Peyer's patch (tissue), 4 donors: Measurements from ENCODE around the gene PHF13. TPM values are rescaled to one million over a fixed set of nuclear protein-coding genes. Genes with fewer than 3 reads are reported as not detected.

Experiments
- DNase-seq, 3 donors: peaks; one replicate each; pipeline ENCODE4 v3.0.0-alpha.2; 2017 to 2019
- H3K27ac ChIP-seq, 4 donors: fragments of 200-600 bp; sonication (generic); one replicate each; pipeline ENCODE4 v1.5.1; 2016 to 2019
- H3K27me3 ChIP-seq, 2 donors: fragments of 200-600 bp; sonication (generic); one replicate each; pipeline ENCODE4 v1.5.1; 2019
- H3K36me3 ChIP-seq, 3 donors: fragments of 200-600 bp; sonication (generic); one replicate each; pipeline ENCODE4 v1.5.1; 2016 to 2019
- H3K4me1 ChIP-seq, 4 donors: fragments of 200-600 bp; sonication (generic); one replicate each; pipeline ENCODE4 v1.5.1; 2016 to 2019
- H3K4me3 ChIP-seq, 4 donors: fragments of 200-600 bp; sonication (generic); 1 replicate in 3 of 4; 2 replicates in 1 of 4; pipeline ENCODE4 v1.5.1; 2016 to 2019; ENCODE audit warnings: mild to moderate bottlenecking in 1 of 4
- H3K9me3 ChIP-seq, 4 donors: fragments of 200-600 bp; sonication (generic); one replicate each; pipeline ENCODE4 v1.5.1; 2016 to 2019; ENCODE audit warnings: mild to moderate bottlenecking in 1 of 4
- POLR2A ChIP-seq, 2 donors: fragments of 450-650 bp; IDR thresholded peaks; one replicate each; pipeline ENCODE4 v1.5.1; 2017; ENCODE audit warnings: antibody characterized with exemption in 2 of 2, mild to moderate bottlenecking in 2 of 2, moderate library complexity in 2 of 2
- total RNA-seq, 4 donors: library from RNA; depleted of rRNA; stranded (reverse); fragments of >200 nt; gene quantifications; one replicate each; pipeline ENCODE4 v1.1.0, GENCODE V29; 2016
- TF ChIP-seq, protein P1 (sequence below), 6 experiments: fragments of 450-650 bp in 4 of 6; fragments of 200-600 bp in 2 of 6; sonication (generic) in 1 of 6; IDR thresholded peaks; one replicate each; pipeline ENCODE4 v1.5.1; 2017 to 2019; ENCODE audit warnings: antibody characterized with exemption in 6 of 6, mild to moderate bottlenecking in 3 of 6, moderate library complexity in 1 of 6

The PHF13 gene
- total RNA-seq, 4 donors from 2014 or later, result 3.3 to 7.4 (median 6.0) TPM

DNA sequence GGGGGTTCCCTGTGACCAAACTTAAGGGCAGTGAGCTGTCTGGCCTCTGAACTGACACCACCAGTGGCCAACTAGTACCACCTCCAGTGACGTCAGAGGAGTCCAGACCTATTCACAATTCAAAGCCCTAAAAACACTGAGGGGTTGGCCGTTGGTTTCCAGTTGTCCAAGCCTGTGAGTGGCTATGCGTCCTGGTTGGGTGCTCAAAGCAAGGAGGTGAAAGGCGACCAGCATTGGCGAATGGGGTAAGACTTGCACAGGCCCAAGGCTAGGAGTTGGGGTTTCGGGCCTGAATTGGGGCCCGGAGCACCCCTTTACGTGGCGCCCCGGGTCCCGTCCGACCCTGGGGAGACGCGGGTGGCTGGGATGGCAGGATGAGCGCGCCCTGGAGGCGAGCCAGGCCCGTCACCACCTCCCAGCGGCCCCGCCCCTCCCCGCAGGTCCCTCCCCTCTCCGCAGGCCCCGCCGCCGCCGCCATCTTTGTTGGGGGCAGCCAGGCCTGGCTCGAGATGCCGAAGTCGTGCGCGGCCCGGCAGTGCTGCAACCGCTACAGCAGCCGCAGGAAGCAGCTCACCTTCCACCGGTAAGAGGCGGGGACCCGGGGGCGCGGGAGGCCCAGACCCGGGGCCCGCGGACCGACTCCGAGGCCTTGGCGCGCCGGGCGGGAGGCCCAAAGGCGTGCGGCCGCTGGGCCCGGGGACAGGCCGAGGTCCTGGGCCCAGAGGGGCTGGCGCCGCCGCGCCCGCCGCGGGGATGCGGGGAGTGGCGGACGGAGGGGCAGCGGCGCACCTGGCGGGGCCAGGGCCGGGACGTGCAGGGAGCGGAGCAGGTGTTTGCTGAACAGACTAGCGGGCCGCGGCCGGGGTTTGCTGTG, 11.4 kb downstream of the PHF13 start, which contains the start of gene THAP3:
Gene THAP3 (plus strand): TSS at position 159 of the 874 bp plus-strand sequence. CDS start 351 bp downstream, at position 510.
- Histone ChIP-seq H3K4me1 (peaks cover 0 to 20% (median 9%) of the 10 kb centered on the region in 4 donors), H3K27ac (peak within 1 kb of the TSS; percentile 80 to 90 (median 83)), H3K9me3 (no peaks in the 10 kb centered on the region), H3K27me3 (no peaks in the 10 kb centered on the region), H3K36me3 (peaks cover 0 to 54% (median 0%) of the 10 kb centered on the region in 3 donors), H3K4me3 (peak within 1 kb of the TSS; percentile 82 to 89 (median 86))
- TF ChIP-seq, protein P1, sequence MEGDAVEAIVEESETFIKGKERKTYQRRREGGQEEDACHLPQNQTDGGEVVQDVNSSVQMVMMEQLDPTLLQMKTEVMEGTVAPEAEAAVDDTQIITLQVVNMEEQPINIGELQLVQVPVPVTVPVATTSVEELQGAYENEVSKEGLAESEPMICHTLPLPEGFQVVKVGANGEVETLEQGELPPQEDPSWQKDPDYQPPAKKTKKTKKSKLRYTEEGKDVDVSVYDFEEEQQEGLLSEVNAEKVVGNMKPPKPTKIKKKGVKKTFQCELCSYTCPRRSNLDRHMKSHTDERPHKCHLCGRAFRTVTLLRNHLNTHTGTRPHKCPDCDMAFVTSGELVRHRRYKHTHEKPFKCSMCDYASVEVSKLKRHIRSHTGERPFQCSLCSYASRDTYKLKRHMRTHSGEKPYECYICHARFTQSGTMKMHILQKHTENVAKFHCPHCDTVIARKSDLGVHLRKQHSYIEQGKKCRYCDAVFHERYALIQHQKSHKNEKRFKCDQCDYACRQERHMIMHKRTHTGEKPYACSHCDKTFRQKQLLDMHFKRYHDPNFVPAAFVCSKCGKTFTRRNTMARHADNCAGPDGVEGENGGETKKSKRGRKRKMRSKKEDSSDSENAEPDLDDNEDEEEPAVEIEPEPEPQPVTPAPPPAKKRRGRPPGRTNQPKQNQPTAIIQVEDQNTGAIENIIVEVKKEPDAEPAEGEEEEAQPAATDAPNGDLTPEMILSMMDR (IDR thresholded peaks at IDR 0.05), result peak in 2 of 6 experiments; percentile 12 to 28
- TF ChIP-seq POLR2A (IDR thresholded peaks at IDR 0.05), result peak in 1 of 2 donors; percentile 24
- peak; percentile 87 to 94 (median 93) for DNase-seq

DNA sequence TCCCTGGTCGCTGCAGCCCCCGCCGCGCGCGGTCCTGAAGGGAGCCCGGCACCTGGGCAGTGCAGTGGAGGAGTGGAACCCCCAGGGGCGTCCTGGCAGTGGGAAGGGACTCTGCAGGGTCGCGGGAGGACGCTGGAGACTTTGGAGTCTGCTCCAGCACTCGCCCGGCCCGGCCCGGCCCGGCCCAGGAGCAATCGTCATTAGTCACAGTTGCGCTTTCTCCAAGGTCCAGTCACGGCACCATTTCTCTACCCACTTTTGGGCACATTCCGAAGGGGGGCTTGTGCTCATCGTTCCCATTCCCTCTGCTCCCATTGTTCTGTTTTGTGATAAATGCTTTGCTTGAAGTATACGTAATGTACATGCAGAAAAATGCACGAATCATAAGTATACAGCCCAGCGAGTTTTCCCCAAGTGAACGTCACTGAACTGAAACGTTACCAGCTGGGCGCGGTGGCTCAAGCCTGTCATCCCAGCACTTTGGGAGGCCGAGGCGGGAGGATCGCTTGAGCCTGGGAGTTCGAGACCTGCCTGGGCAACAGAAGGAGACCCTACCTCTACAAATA, 12.1 kb downstream of the PHF13 start:
- TF ChIP-seq, protein P1 (IDR thresholded peaks at IDR 0.05), result no peak
- no peak for TF ChIP-seq POLR2A (IDR thresholded peaks at IDR 0.05)
- H3K36me3 ChIP-seq, result peaks cover 0 to 54% (median 0%) of the 10 kb centered on the region in 3 donors
- peak overlapping the region; percentile 82 to 89 (median 86) for H3K4me3 ChIP-seq
- H3K9me3 ChIP-seq, result no peaks in the 10 kb centered on the region
- no peak for DNase-seq
- peak overlapping the region; percentile 80 to 90 (median 83) for H3K27ac ChIP-seq
- H3K27me3 ChIP-seq, result no peaks in the 10 kb centered on the region
- peaks cover 0 to 20% (median 9%) of the 10 kb centered on the region in 4 donors for H3K4me1 ChIP-seq

DNA sequence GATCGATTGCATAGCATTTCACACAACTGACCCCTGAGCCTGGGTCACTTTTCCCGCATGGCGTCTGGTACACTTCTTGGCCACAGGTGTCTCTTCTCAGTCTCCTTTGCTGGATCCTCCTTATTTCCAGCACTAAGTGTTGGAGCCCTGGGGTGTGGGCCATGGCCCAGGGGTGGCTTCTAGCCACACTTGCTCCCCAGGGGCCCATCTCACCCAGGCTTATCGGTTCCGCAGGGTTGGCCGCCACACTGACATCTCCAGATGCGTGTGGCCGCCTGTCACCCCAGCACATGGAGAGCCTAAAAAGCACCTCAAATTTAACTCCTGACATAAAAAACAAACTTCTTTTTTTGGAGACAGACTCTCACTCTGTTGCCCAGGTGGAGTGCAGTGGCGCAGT, 13.5 kb downstream of the PHF13 start:
- H3K27me3 ChIP-seq, result no peaks in the 10 kb centered on the region
- peaks cover 0 to 53% (median 0%) of the 10 kb centered on the region in 3 donors for H3K36me3 ChIP-seq

DNA sequence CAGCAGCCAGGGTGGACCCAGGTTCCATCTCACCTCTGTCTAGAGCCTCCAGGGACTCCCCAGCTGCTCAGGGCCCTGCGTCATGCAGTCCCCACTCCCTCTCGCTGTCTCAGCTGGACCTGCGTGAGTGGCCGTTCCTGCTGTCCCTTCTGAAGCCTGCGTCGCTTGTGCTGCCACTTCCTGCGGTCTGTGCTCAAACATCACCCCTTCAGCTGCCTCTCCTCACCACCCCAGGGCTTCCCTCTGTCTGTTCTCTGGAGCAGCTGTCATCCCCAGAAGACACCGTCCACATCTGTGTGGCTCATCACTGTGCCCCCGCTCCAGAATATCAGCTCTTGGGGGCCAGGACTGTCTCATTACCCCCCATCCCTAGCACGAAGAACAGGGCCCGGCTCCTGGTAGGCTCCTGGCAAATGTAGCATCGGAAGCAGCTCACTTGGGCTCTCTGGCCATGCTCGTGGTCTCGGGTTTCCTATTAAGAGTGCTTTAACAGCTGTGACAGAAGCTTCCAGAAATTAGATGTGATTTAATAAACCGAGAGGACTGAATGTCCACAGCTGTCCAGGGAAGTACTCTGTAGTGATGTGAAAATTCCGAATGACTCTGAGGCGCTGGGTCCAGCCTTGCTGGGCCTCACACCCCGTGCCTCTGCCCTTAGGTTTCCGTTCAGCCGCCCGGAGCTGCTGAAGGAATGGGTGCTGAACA, 14.5 kb downstream of the PHF13 start:
- TF ChIP-seq, protein P1 (IDR thresholded peaks at IDR 0.05), result no peak
- TF ChIP-seq POLR2A (IDR thresholded peaks at IDR 0.05), result no peak
- no peak overlapping the region for H3K4me3 ChIP-seq
- H3K27me3 ChIP-seq, result no peaks in the 10 kb centered on the region
- H3K36me3 ChIP-seq, result peaks cover 0 to 54% (median 0%) of the 10 kb centered on the region in 3 donors
- no peaks in the 10 kb centered on the region for H3K9me3 ChIP-seq
- DNase-seq, result no peak
- H3K4me1 ChIP-seq, result peaks cover 0 to 20% (median 9%) of the 10 kb centered on the region in 4 donors
- no peak overlapping the region for H3K27ac ChIP-seq

More for the DNA sequence above, 13.5 kb downstream of the PHF13 start:
- peaks cover 0 to 20% (median 9%) of the 10 kb centered on the region in 4 donors for H3K4me1 ChIP-seq
- TF ChIP-seq POLR2A (IDR thresholded peaks at IDR 0.05), result no peak
- TF ChIP-seq, protein P1 (IDR thresholded peaks at IDR 0.05), result no peak
- no peak overlapping the region for H3K4me3 ChIP-seq
- no peak overlapping the region for H3K27ac ChIP-seq
- no peak for DNase-seq
- no peaks in the 10 kb centered on the region for H3K9me3 ChIP-seq

DNA sequence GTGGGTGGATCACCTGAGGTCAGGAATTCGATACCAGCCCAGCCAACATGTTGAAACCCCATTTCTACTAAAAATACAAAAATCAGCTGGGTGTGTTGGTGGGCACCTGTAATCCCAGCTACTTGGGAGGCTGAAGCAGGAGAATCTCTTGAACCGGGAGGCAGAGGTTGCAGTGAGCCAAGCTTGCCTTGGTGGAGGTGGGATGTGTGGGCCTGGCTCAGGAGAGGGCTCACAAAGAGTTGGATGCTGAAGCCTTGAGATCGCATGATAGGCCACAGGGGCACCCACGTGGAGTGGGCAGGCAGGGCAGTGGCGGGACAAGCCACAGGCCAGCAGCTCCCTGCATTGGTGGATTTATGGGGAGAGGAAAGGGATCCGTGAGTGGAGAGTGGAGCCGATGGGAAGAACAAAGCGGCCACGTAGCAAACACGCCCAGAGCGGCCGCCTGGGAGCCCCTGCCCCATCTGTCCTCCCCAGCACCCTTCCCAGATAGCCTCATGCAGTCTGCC, 15.5 kb downstream of the PHF13 start:
- Histone ChIP-seq H3K27ac (no peak overlapping the region), H3K9me3 (no peaks in the 10 kb centered on the region), H3K36me3 (peaks cover 0 to 65% (median 0%) of the 10 kb centered on the region in 3 donors), H3K27me3 (no peaks in the 10 kb centered on the region), H3K4me3 (no peak overlapping the region), H3K4me1 (peaks cover 0 to 20% (median 9%) of the 10 kb centered on the region in 4 donors)
- no peak for TF ChIP-seq POLR2A (IDR thresholded peaks at IDR 0.05)
- TF ChIP-seq, protein P1 (IDR thresholded peaks at IDR 0.05), result no peak
- no peak for DNase-seq
